Activated naive CD8-positive, alpha-beta T cell treated with anti-CD3 and anti-CD28 coated beads for 36 hours (primary cell): Measurements from ENCODE around the gene SOX4. TPM values are rescaled to one million over a fixed set of nuclear protein-coding genes. Genes with fewer than 3 reads are reported as not detected.
"Not testable (repeated sequence)": the region's sequence is repeated elsewhere in the genome, so short reads cannot be mapped to it uniquely, and the experiment has no call there.

ENCODE experiments used
- DNase-seq: peaks from one replicate; pipeline ENCODE4 v3.0.0; 2021
- H3K27ac Mint-ChIP-seq: one replicate; pipeline ENCODE4 v1.8.0; 2022; ENCODE audit warnings: mild to moderate bottlenecking, moderate library complexity, mixed read lengths
- H3K27me3 Mint-ChIP-seq: one replicate; pipeline ENCODE4 v1.8.0; 2022; ENCODE audit warnings: mild to moderate bottlenecking, mixed read lengths
- H3K36me3 Mint-ChIP-seq: one replicate; pipeline ENCODE4 v1.8.0; 2021; ENCODE audit warnings: mild to moderate bottlenecking, mixed read lengths
- H3K4me1 Mint-ChIP-seq: one replicate; pipeline ENCODE4 v1.8.0; 2021; ENCODE audit warnings: mixed read lengths
- H3K4me3 Mint-ChIP-seq: one replicate; pipeline ENCODE4 v1.8.0; 2022; ENCODE audit warnings: mild to moderate bottlenecking, moderate library complexity, mixed read lengths
- H3K9me3 Mint-ChIP-seq: one replicate; pipeline ENCODE4 v1.8.0; 2022; ENCODE audit warnings: mixed read lengths
- total RNA-seq, 2 experiments: library from RNA; stranded (reverse); gene quantifications; one replicate each; pipeline ENCODE4 v1.2.3, GENCODE V29; 2021

Gene SOX4
- total RNA-seq = under 1 TPM; 0.54 to 0.70 TPM

- H3K27ac Mint-ChIP-seq = peak within 1 kb of the TSS; percentile 69
- H3K27me3 Mint-ChIP-seq = peaks cover 47% of the 10 kb centered on the region
- no peaks in the 10 kb centered on the region for H3K36me3 Mint-ChIP-seq
- peaks cover 25% of the 10 kb centered on the region for H3K4me1 Mint-ChIP-seq
- H3K4me3 Mint-ChIP-seq = peak within 1 kb of the TSS; percentile 80
- DNase-seq = peak; percentile 73
- H3K9me3 Mint-ChIP-seq = no peaks in the 10 kb centered on the region
Observed at GRCh38 chr6:21593412-21593926, at the start of gene SOX4. SOX4 (plus strand) TSS chr6:21593751; CDS start chr6:21594535, 784 bp downstream.

DNA sequence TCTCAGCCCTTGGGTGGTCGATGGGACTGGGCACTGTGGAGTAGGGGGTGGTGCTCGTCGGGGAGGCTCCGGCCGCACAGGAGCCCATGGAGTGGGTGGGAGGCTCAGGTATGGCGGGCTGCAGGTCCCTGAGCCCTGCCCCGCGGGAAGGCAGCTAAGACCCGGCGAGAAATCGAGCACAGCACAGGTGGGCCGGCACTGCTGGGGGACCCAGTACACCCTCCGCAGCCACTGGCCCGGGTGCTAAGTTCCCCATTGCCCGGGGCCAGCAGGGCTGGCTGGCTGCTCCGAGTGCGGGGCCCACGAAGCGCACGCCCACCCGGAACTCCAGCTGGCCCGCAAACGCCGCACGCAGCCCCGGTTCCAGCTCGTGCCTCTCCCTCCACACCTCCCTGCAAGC lies 41.3 kb upstream of the SOX4 start:
- not testable (repeated sequence) for H3K36me3 Mint-ChIP-seq, DNase-seq, H3K4me1 Mint-ChIP-seq, H3K9me3 Mint-ChIP-seq, H3K27ac Mint-ChIP-seq, H3K4me3 Mint-ChIP-seq, H3K27me3 Mint-ChIP-seq

- Mint-ChIP-seq H3K4me3 (no peak overlapping the region), H3K36me3 (no peaks in the 10 kb centered on the region), H3K27ac (no peak overlapping the region), H3K9me3 (peaks cover 2% of the 10 kb centered on the region), H3K4me1 (no peaks in the 10 kb centered on the region), H3K27me3 (peaks cover 4% of the 10 kb centered on the region)
- DNase-seq = no peak
Observed at GRCh38 chr6:21554286-21554685, 39.3 kb upstream of the SOX4 start.

GRCh38 chr6:21555197-21555596 lies 38.4 kb upstream of the SOX4 start:
- H3K9me3 Mint-ChIP-seq = no peaks in the 10 kb centered on the region
- no peak overlapping the region for H3K4me3 Mint-ChIP-seq
- H3K36me3 Mint-ChIP-seq = no peaks in the 10 kb centered on the region
- no peaks in the 10 kb centered on the region for H3K4me1 Mint-ChIP-seq
- no peak overlapping the region for H3K27ac Mint-ChIP-seq
- H3K27me3 Mint-ChIP-seq = peaks cover 4% of the 10 kb centered on the region
- DNase-seq = no peak

GRCh38 chr6:21556511-21556910 lies 37.0 kb upstream of the SOX4 start:
- H3K27ac Mint-ChIP-seq = no peak overlapping the region
- no peaks in the 10 kb centered on the region for H3K9me3 Mint-ChIP-seq
- no peaks in the 10 kb centered on the region for H3K36me3 Mint-ChIP-seq
- no peak for DNase-seq
- peaks cover 4% of the 10 kb centered on the region for H3K27me3 Mint-ChIP-seq
- H3K4me3 Mint-ChIP-seq = no peak overlapping the region
- H3K4me1 Mint-ChIP-seq = no peaks in the 10 kb centered on the region

DNA sequence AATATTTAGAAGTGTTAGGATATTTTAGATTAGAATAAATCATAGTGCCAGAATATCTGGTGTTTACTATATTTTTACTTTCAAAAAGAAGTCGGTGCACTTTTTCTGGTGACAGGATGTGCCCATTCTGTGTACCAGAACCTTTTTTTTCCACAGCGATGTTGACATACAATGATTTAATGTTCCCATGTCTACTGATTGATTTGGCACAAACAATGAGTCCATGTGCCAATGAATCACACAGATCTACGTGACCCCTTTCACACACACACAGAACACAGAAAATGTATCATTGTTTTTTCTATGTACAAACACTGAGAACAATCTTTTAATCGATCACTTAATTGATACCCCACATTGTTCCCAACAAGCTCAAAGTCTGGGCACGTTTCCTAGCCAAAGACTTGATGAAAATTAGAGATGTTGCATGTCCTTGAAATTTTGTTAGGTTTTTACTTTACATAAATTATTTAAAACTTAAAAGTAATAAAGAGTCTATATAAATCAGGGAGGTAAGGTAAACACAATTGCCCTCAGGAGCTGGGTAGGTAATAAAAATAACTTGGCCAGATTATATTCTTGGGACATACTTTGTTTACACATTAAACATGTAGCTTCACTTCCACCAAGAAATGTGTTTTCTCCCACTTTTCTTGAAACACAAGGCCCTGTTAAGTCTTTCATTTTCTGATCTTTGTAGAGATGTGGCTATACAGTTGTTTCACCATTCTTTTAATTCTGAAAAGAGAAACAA lies 36.4 kb upstream of the SOX4 start:
- no peaks in the 10 kb centered on the region for H3K9me3 Mint-ChIP-seq
- no peaks in the 10 kb centered on the region for H3K4me1 Mint-ChIP-seq
- H3K27me3 Mint-ChIP-seq = peaks cover 4% of the 10 kb centered on the region
- H3K36me3 Mint-ChIP-seq = no peaks in the 10 kb centered on the region
- no peak overlapping the region for H3K27ac Mint-ChIP-seq
- H3K4me3 Mint-ChIP-seq = no peak overlapping the region
- DNase-seq = no peak

DNA sequence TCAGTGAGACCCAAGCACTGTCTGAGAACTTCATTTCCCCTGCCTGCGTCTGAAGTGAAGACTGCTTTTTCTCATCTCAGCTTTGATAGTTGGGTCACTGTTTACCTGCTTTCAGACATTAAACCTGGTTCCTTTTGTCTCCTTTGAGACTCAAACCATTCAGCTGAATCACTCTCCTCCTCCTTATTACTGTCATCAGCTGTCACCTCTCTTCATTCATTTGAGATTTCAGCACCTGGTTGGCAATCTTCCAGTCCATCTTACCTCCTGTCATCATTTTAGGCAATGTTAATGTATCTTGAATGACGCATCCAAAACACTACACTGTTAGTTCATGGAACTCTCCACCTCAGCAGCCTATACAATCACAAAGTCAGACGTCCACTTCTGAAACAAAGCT lies 34.3 kb upstream of the SOX4 start:
- Mint-ChIP-seq H3K27me3 (peaks cover under 1% of the 10 kb centered on the region), H3K4me1 (no peaks in the 10 kb centered on the region), H3K4me3 (no peak overlapping the region), H3K27ac (no peak overlapping the region), H3K36me3 (no peaks in the 10 kb centered on the region), H3K9me3 (no peaks in the 10 kb centered on the region)
- DNase-seq = no peak

DNA sequence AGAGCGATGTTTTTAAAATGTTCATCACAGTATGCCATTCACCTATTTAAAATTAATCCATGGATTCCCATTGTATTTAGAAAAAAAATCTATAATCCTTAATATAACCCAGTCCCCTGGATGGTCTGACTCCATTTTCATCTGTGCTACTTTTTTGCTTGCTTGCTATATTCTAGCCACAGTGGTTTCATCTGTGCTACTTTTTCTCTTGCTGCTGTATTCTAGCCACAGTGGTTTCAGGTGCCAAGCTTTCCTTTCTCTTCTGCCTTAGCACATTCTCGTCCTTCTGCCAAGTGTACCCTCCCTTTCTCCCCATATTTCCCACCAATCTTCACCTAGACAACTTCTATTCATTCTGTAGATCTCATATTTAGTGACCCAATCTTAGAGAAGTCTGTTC lies 33.3 kb upstream of the SOX4 start:
- DNase-seq = no peak
- Mint-ChIP-seq H3K4me1 (no peaks in the 10 kb centered on the region), H3K27ac (no peak overlapping the region), H3K36me3 (no peaks in the 10 kb centered on the region), H3K9me3 (no peaks in the 10 kb centered on the region), H3K27me3 (no peaks in the 10 kb centered on the region), H3K4me3 (no peak overlapping the region)

DNA sequence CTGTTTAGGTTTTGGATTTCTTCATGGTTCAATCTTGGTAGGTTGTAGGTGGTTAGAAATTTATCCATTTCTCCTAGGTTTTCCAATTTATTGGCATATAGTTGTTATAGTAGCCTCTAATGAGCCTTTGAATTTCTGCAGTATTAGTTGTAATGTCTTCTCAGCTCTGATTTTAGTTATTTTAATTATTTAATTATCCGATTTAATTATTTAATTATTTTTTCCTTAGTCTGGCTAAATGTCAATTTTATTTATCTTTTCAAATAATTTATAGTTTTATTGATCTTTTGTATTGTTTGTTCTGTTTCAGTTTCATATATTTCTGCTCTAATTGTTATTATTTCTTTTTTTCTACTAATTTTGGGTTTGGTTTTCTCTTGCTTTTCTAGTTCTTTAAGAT lies 28.1 kb upstream of the SOX4 start:
- no peaks in the 10 kb centered on the region for H3K4me1 Mint-ChIP-seq
- no peak for DNase-seq
- peaks cover 6% of the 10 kb centered on the region for H3K27me3 Mint-ChIP-seq
- no peak overlapping the region for H3K27ac Mint-ChIP-seq
- no peaks in the 10 kb centered on the region for H3K9me3 Mint-ChIP-seq
- H3K4me3 Mint-ChIP-seq = no peak overlapping the region
- H3K36me3 Mint-ChIP-seq = no peaks in the 10 kb centered on the region

DNA sequence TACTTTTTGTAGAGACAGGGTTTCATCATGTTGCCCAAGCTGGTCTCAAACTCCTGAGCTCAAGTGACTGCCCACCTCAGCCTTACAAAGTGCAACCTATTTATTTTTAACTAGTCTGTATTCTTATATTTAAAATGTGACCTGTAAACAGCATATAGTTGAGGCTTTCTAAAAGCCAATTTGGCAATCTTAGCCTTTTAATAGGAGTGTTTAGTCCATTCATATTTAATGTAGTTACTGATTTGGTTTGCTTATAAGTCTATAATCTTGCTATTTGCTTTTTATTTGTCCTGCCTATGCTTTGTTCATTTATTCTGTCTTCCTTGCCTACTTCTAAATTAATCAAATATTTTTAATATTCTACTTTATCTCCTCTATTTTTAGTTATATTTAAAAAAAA lies 15.0 kb upstream of the SOX4 start:
- Mint-ChIP-seq H3K27me3 (no peaks in the 10 kb centered on the region), H3K36me3 (peaks cover 2% of the 10 kb centered on the region), H3K4me3 (no peak overlapping the region), H3K27ac (no peak overlapping the region), H3K9me3 (peaks cover 17% of the 10 kb centered on the region), H3K4me1 (no peaks in the 10 kb centered on the region)
- DNase-seq = no peak

GRCh38 chr6:21582651-21583050 lies 10.9 kb upstream of the SOX4 start:
- peaks cover 23% of the 10 kb centered on the region for H3K27me3 Mint-ChIP-seq
- H3K9me3 Mint-ChIP-seq = peaks cover 17% of the 10 kb centered on the region
- H3K36me3 Mint-ChIP-seq = peaks cover 2% of the 10 kb centered on the region
- peaks cover 4% of the 10 kb centered on the region for H3K4me1 Mint-ChIP-seq
- no peak overlapping the region for H3K4me3 Mint-ChIP-seq
- DNase-seq = no peak
- no peak overlapping the region for H3K27ac Mint-ChIP-seq

GRCh38 chr6:21586300-21586699 lies 7.3 kb upstream of the SOX4 start:
- Mint-ChIP-seq H3K9me3 (peaks cover 10% of the 10 kb centered on the region), H3K27ac (no peak overlapping the region), H3K4me1 (peaks cover 7% of the 10 kb centered on the region), H3K36me3 (peaks cover 2% of the 10 kb centered on the region), H3K27me3 (peaks cover 42% of the 10 kb centered on the region), H3K4me3 (no peak overlapping the region)
- no peak for DNase-seq

GRCh38 chr6:21586740-21587178 lies 6.8 kb upstream of the SOX4 start:
- Mint-ChIP-seq H3K4me3 (peak overlapping the region; percentile 83), H3K27ac (no peak overlapping the region), H3K9me3 (peaks cover 10% of the 10 kb centered on the region), H3K36me3 (peaks cover 2% of the 10 kb centered on the region), H3K4me1 (peaks cover 7% of the 10 kb centered on the region), H3K27me3 (peaks cover 42% of the 10 kb centered on the region)
- DNase-seq = no peak

GRCh38 chr6:21587179-21587960 lies 6.2 kb upstream of the SOX4 start:
- Mint-ChIP-seq H3K27ac (no peak overlapping the region), H3K27me3 (peaks cover 42% of the 10 kb centered on the region), H3K9me3 (peaks cover 6% of the 10 kb centered on the region), H3K4me3 (peak overlapping the region; percentile 83), H3K4me1 (peaks cover 7% of the 10 kb centered on the region), H3K36me3 (peaks cover 2% of the 10 kb centered on the region)
- DNase-seq = peak; percentile 36

- H3K4me1 Mint-ChIP-seq = peaks cover 7% of the 10 kb centered on the region
- DNase-seq = peak; percentile 33
- H3K36me3 Mint-ChIP-seq = no peaks in the 10 kb centered on the region
- H3K27ac Mint-ChIP-seq = no peak overlapping the region
- H3K9me3 Mint-ChIP-seq = peaks cover 3% of the 10 kb centered on the region
- peaks cover 42% of the 10 kb centered on the region for H3K27me3 Mint-ChIP-seq
- peak overlapping the region; percentile 83 for H3K4me3 Mint-ChIP-seq
Observed at GRCh38 chr6:21587961-21588480, 5.5 kb upstream of the SOX4 start.
